HepG2 (cell line): ENCODE results near the gene FAP. TPM values are rescaled to one million over a fixed set of nuclear protein-coding genes. Genes with fewer than 3 reads are reported as not detected.

Experiments used
- ATAC-seq: fragments of 200-7000 bp; cut with Tn5 transposase; 3 replicates; pipeline ENCODE4 v1.9.1; 2020; ENCODE audit warnings: mild to moderate bottlenecking, moderate library complexity
- Bru-seq: library from RNA; stranded (reverse); fragments of 400-500 nt; gene quantifications from one replicate; lab custom pipeline; 2021; lab: Mats Ljungman, UMichigan
- BruChase-seq, 2 experiments: library from RNA; stranded (reverse); fragments of 400-500 nt; gene quantifications; one replicate each; lab custom pipeline; 2021; lab: Mats Ljungman, UMichigan
- BruUV-seq: library from RNA; stranded (reverse); fragments of 400-500 nt; replicated peaks from 2 replicates; lab custom pipeline; 2021; lab: Mats Ljungman, UMichigan
- CTCF ChIA-PET: fragments of 300-600 bp; formaldehyde crosslinking; extraction: SDS; loops from one replicate; lab custom pipeline; 2021; ENCODE audit warnings: low total read pairs, inconsistent platforms, low intra/inter-chr PET ratio; lab: Yijun Ruan, JAX
- POLR2A ChIA-PET: fragments of 350-600 bp; sonication (Branson Sonifier 250); formaldehyde crosslinking; loops from one replicate; lab custom pipeline; 2020; ENCODE audit warnings: antibody characterized with exemption, inconsistent platforms; lab: Yijun Ruan, JAX
- DNase-seq: peaks from one replicate; pipeline ENCODE4 v3.0.0-alpha.2; 2015; ENCODE audit warnings: low spot score
- FAIRE-seq: peaks from 3 replicates; lab custom pipeline; 2011; peaks lifted over from hg19 to GRCh38; lab: Jason Lieb, UNC
- H2AFZ ChIP-seq: one replicate; pipeline ENCODE4 v1.6.1; 2011; ENCODE audit warnings: low read length, inconsistent platforms
- H3K27ac ChIP-seq: fragments of 300-600 bp; 3 replicates; pipeline ENCODE4 v1.8.0; 2011; ENCODE audit warnings: mixed run types, mild to moderate bottlenecking, mixed read lengths, low read length, inconsistent platforms; ENCODE audit not compliant: insufficient read depth; ENCODE audit errors: extremely low read length
- H3K27me3 ChIP-seq, 2 experiments: fragments of 200-600 bp in 1 of 2; 2 replicates in 1 of 2; 3 replicates in 1 of 2; pipeline versions ENCODE4 v1.6.0 to v1.8.0; 2011; ENCODE audit warnings: low read length in 2 of 2, mild to moderate bottlenecking in 2 of 2, moderate library complexity in 2 of 2, inconsistent platforms in 1 of 2; ENCODE audit not compliant: insufficient read depth in 2 of 2, control insufficient read depth in 1 of 2
- H3K36me3 ChIP-seq, 2 experiments: fragments of 200-600 bp in 1 of 2; replicated peaks in 1 of 2; 2 replicates in 1 of 2; 3 replicates in 1 of 2; pipeline versions ENCODE4 v1.5.1 to v1.8.0; 2011; ENCODE audit warnings: low read length in 2 of 2, inconsistent platforms in 1 of 2; ENCODE audit not compliant: insufficient read depth in 2 of 2, control insufficient read depth in 1 of 2
- H3K4me1 ChIP-seq: 2 replicates; pipeline ENCODE4 v1.5.1; 2012; ENCODE audit warnings: low read length, inconsistent platforms; ENCODE audit not compliant: insufficient read depth
- H3K4me2 ChIP-seq: 2 replicates; pipeline ENCODE4 v1.6.0; 2011; ENCODE audit warnings: low read depth, low read length, inconsistent platforms
- H3K4me3 ChIP-seq, 3 experiments: fragments of 200-600 bp in 1 of 3; sonication (generic), shearing (Covaris generic) in 1 of 3; replicated peaks in 1 of 3; 2 replicates each; pipeline ENCODE4 v1.5.1; 2011 to 2016; ENCODE audit warnings: low read length in 3 of 3, inconsistent platforms in 2 of 3, low read depth in 2 of 3, mild to moderate bottlenecking in 2 of 3, control low read depth in 1 of 3, mixed read lengths in 1 of 3; ENCODE audit not compliant: insufficient read depth in 1 of 3
- H3K79me2 ChIP-seq: one replicate; pipeline ENCODE4 v1.6.1; 2011; ENCODE audit warnings: low read length, inconsistent platforms; ENCODE audit not compliant: insufficient read depth
- H3K9ac ChIP-seq: 2 replicates; pipeline ENCODE4 v1.6.0; 2011; ENCODE audit warnings: mild to moderate bottlenecking, low read depth, low read length, inconsistent platforms; ENCODE audit not compliant: insufficient read depth
- H3K9me3 ChIP-seq: 2 replicates; pipeline ENCODE4 v1.5.1; 2012; ENCODE audit warnings: mild to moderate bottlenecking, low read length
- H4K20me1 ChIP-seq: 2 replicates; pipeline ENCODE4 v1.6.0; 2011; ENCODE audit warnings: inconsistent platforms, mild to moderate bottlenecking, low read length, moderate library complexity; ENCODE audit not compliant: insufficient read depth
- BRD4 ChIP-seq: sonication (generic); formaldehyde crosslinking; IDR thresholded peaks from 2 replicates; pipeline ENCODE4 v1.4.0; 2020; ENCODE audit warnings: missing genetic modification reagents
- EP300 ChIP-seq, 3 experiments: sonication (generic) in 1 of 3; formaldehyde crosslinking in 1 of 3; IDR thresholded peaks; 2 replicates each; pipeline versions ENCODE4 v1.5.1 to v1.6.1; 2011 to 2020; ENCODE audit warnings: low read depth in 2 of 3, low read length in 2 of 3, borderline replicate concordance in 1 of 3, improper control_type of control experiment in 1 of 3, mild to moderate bottlenecking in 1 of 3, missing genetic modification reagents in 1 of 3, moderate library complexity in 1 of 3
- ETS1 ChIP-seq: sonication (generic); formaldehyde crosslinking; IDR thresholded peaks from 2 replicates; pipeline ENCODE4 v1.4.0; 2020; ENCODE audit warnings: missing genetic modification reagents
- GPN1 ChIP-seq: sonication (generic); formaldehyde crosslinking; IDR thresholded peaks from 2 replicates; pipeline ENCODE4 v1.5.1; 2020; ENCODE audit warnings: missing genetic modification reagents, borderline replicate concordance
- ISL2 ChIP-seq: sonication (generic); formaldehyde crosslinking; IDR thresholded peaks from 2 replicates; pipeline ENCODE4 v1.5.0; 2020; ENCODE audit warnings: missing genetic modification reagents
- MAFK ChIP-seq, 2 experiments: IDR thresholded peaks in 1 of 2; conservative IDR thresholded peaks in 1 of 2; 2 replicates each; pipeline ENCODE4 v1.6.1; 2011; ENCODE audit warnings: improper control_type of control experiment in 2 of 2, low read length in 2 of 2
- POLR2AphosphoS5 ChIP-seq: IDR thresholded peaks from 2 replicates; pipeline ENCODE4 v1.6.1; 2012; ENCODE audit warnings: low read depth, low read length
- ZNF576 ChIP-seq: sonication (generic); formaldehyde crosslinking; IDR thresholded peaks from 2 replicates; pipeline ENCODE4 v1.4.0; 2020; ENCODE audit warnings: mild to moderate bottlenecking, missing genetic modification reagents
- ZNF704 ChIP-seq: sonication (generic); formaldehyde crosslinking; IDR thresholded peaks from 2 replicates; pipeline ENCODE4 v1.8.1; 2023; ENCODE audit warnings: mild to moderate bottlenecking, inconsistent platforms, moderate library complexity, missing genetic modification reagents, borderline replicate concordance
- ZNF839 ChIP-seq: sonication (generic); formaldehyde crosslinking; IDR thresholded peaks from 2 replicates; pipeline ENCODE4 v1.4.0; 2020; ENCODE audit warnings: missing genetic modification reagents, mild to moderate bottlenecking, borderline replicate concordance
- WGBS: methylation state at CpG from one replicate; pipeline ENCODE4 v1.1.6; 2017; ENCODE audit warnings: low lambda C conversion rate; 5-methylcytosine and 5-hydroxymethylcytosine counted together
- in situ Hi-C: cut with HindIII; loops from 2 replicates; pipeline ENCODE4 v1.10.0; 2017; ENCODE audit warnings: low pct_unique_long_range_greater_than_20kb; ENCODE audit not compliant: extremely low pct_ligation_motif_present
- intact Hi-C: fragments of 100-400 bp; cut with micrococcal nuclease; formaldehyde crosslinking; loops from one replicate; pipeline ENCODE4 v1.10.0; 2022; ENCODE audit not compliant: unreplicated experiment
- long read RNA-seq, 2 experiments: library from RNA in 1 of 2; library from polyadenylated mRNA in 1 of 2; stranded (forward) in 1 of 2; unstranded in 1 of 2; transcript quantifications; one replicate each; pipeline ENCODE4 v2.0.0, GENCODE V29; 2019 to 2022
- polyA minus RNA-seq, 3 experiments: library from RNA; depleted of rRNA, polyadenylated mRNA; stranded (reverse); fragments of >200 nt; gene quantifications; 2 replicates each; pipeline ENCODE4 v1.2.3, GENCODE V29; 2011; ENCODE audit warnings: low replicate concordance in 1 of 3
- polyA plus RNA-seq, 8 experiments: library from polyadenylated mRNA; depleted of rRNA in 3 of 8; stranded (reverse) in 7 of 8; unstranded in 1 of 8; fragments of >200 nt; fragmentation: Illumina TruSeq in 4 of 8; extraction: Trizol in 4 of 8; gene quantifications; 2 replicates each; pipeline versions ENCODE4 v1.2.1 to v1.2.3, GENCODE V29; 2011 to 2016; ENCODE audit warnings: low read depth in 4 of 8, missing spikeins in 1 of 8, mixed read lengths in 1 of 8; ENCODE audit not compliant: insufficient read depth in 1 of 8
- total RNA-seq, 5 experiments: library from RNA; depleted of rRNA; stranded (reverse); fragments of >200 nt; fragmentation: Illumina TruSeq; extraction: Trizol; gene quantifications; 2 replicates each; pipeline ENCODE4 v1.2.3, GENCODE V29; 2016; ENCODE audit warnings: low read depth in 1 of 5

FAP gene
- not detected in 2 replicates for total RNA-seq (2016; rRNA removed; fragmentation: Illumina TruSeq; extraction: Trizol)
- total RNA-seq (2016; cell fraction: cytosol; rRNA removed; fragmentation: Illumina TruSeq; extraction: Trizol; ENCODE audit: low read depth), result not detected in 2 replicates
- total RNA-seq (2016; cell fraction: insoluble cytoplasmic fraction; rRNA removed; fragmentation: Illumina TruSeq; extraction: Trizol), result not detected in 2 replicates
- total RNA-seq (2016; cell fraction: membrane; rRNA removed; fragmentation: Illumina TruSeq; extraction: Trizol), result not detected in 2 replicates
- total RNA-seq (2016; cell fraction: nucleus; rRNA removed; fragmentation: Illumina TruSeq; extraction: Trizol), result not detected in 2 replicates
- polyA plus RNA-seq (2011; rRNA removed), result not detected in 2 replicates
- not detected in 2 replicates for polyA plus RNA-seq (2011; cell fraction: cytosol; rRNA removed)
- polyA plus RNA-seq (2011; cell fraction: nucleus; rRNA removed), result not detected in 2 replicates
- not detected in 2 replicates for polyA plus RNA-seq (2012)
- not detected in 2 replicates for polyA plus RNA-seq (2016; cell fraction: cytosol; fragmentation: Illumina TruSeq; extraction: Trizol; ENCODE audit: low read depth)
- not detected in 2 replicates for polyA plus RNA-seq (2016; cell fraction: insoluble cytoplasmic fraction; fragmentation: Illumina TruSeq; extraction: Trizol; ENCODE audit: low read depth)
- not detected in 2 replicates for polyA plus RNA-seq (2016; cell fraction: membrane; fragmentation: Illumina TruSeq; extraction: Trizol; ENCODE audit: low read depth)
- polyA plus RNA-seq (2016; cell fraction: nucleus; fragmentation: Illumina TruSeq; extraction: Trizol; ENCODE audit: insufficient read depth, low read depth), result not detected in 2 replicates
- not detected in 2 replicates for polyA minus RNA-seq (2011; rRNA and poly(A)+ RNA removed; ENCODE audit: low replicate concordance)
- polyA minus RNA-seq (2011; cell fraction: cytosol; rRNA and poly(A)+ RNA removed), result not detected in 2 replicates
- polyA minus RNA-seq (2011; cell fraction: nucleus; rRNA and poly(A)+ RNA removed), result not detected in 2 replicates
- percentile 2 among the genes with signal in this experiment for Bru-seq, nascent RNA
- percentile 7 among the genes with signal in this experiment for BruChase-seq, experiment 1, labeled RNA remaining after a 6-hour chase
- BruChase-seq, experiment 2, labeled RNA remaining after a 2-hour chase, result percentile 12 among the genes with signal in this experiment
- long read RNA-seq, experiment 1, result 0 reads
- long read RNA-seq, experiment 2, result 0 reads

GRCh38 chr2:162243294-162243693, at the start of gene FAP:
TSS of gene FAP (minus strand) at chr2:162243445. CDS start at chr2:162243327, 118 bp downstream.
- FAIRE-seq, result no peak

More at GRCh38 chr2:162243294-162243693, at the start of gene FAP:
- Histone ChIP-seq H4K20me1 (no peaks in the 10 kb centered on the region), H2AFZ (no peak within 1 kb of the TSS), H3K27me3 (no peaks in the 10 kb centered on the region), H3K9me3 (no peaks in the 10 kb centered on the region), H3K36me3 (no peaks in the 10 kb centered on the region), H3K79me2 (no peaks in the 10 kb centered on the region), H3K9ac (no peak within 1 kb of the TSS), H3K4me3 (no peak within 1 kb of the TSS), H3K4me2 (no peak within 1 kb of the TSS), H3K27ac (no peak within 1 kb of the TSS), H3K4me1 (no peaks in the 10 kb centered on the region)
- CTCF ChIA-PET, result no interaction called here
- intact Hi-C loops (no loop called here), in situ Hi-C loops (no loop called here)
- 2% methylated on average over 6 of the region's 6 CpGs for whole genome bisulfite sequencing
- TF ChIP-seq EP300 (IDR thresholded peaks at IDR 0.05; ENCODE audit: low read depth in 2 of 2, low read length in 2 of 2) (no peak), EP300 (CRISPR knock-in tag; IDR thresholded peaks at IDR 0.05; ENCODE audit: borderline replicate concordance) (no peak), BRD4 (no peak), ZNF576 (CRISPR knock-in tag) (no peak), ZNF704 (CRISPR knock-in tag) (no peak), POLR2AphosphoS5 (no peak), ZNF839 (CRISPR knock-in tag) (no peak), ISL2 (CRISPR knock-in tag) (no peak), GPN1 (no peak), ETS1 (CRISPR knock-in tag) (no peak), MAFK (conservative IDR thresholded peaks at IDR 0.05 in 1 of 2, IDR thresholded peaks at IDR 0.05 in 1 of 2; ENCODE audit: low read length in 2 of 2) (no peak)
- no peak for DNase-seq
- no peak for ATAC-seq
- no TSS peak for BruUV-seq
- POLR2A ChIA-PET, result no interaction called here
